GM13977 (cell line): Measurements from ENCODE around the gene NFKBIL1.
A peak's percentile ranks its signal among the peaks of the same experiment; 100 is the strongest.

Source experiments
- DNase-seq: peaks from one replicate; pipeline ENCODE4 v3.0.0; 2012; ENCODE audit warnings: low spot score
- CTCF ChIP-seq: IDR thresholded peaks from 2 replicates; pipeline ENCODE4 v1.5.1; 2012; ENCODE audit warnings: mild to moderate bottlenecking, control low read depth; ENCODE audit not compliant: insufficient read depth; ENCODE audit errors: extremely low read depth, missing control alignments
- in situ Hi-C: fragments of 300-500 bp; cut with MboI; formaldehyde crosslinking; loops from one replicate; pipeline ENCODE4 v1.12.0; 2022; ENCODE audit warnings: low sequenced_read_pairs, low pct_unique_long_range_greater_than_20kb, mixed read lengths, inconsistent platforms; ENCODE audit not compliant: unreplicated experiment

The NFKBIL1 gene

GRCh38 chr6:31573239-31574105 is 26.1 kb downstream of the NFKBIL1 start:
- no peak for TF ChIP-seq CTCF
- in situ Hi-C loops = no loop called here
- no peak for DNase-seq

- no peak for DNase-seq
- in situ Hi-C loops = no loop called here
- TF ChIP-seq CTCF = peak; percentile 45
Observed at GRCh38 chr6:31574106-31575061, 27.0 kb downstream of the NFKBIL1 start.

GRCh38 chr6:31575335-31575901 is 28.0 kb downstream of the NFKBIL1 start, which contains the start of gene TNF:
TSS of gene TNF (plus strand) at chr6:31575565. CDS start at chr6:31575742, 177 bp downstream.
- in situ Hi-C loops = no loop called here
- peak; percentile 5 for TF ChIP-seq CTCF
- DNase-seq = peak; percentile 82

GRCh38 chr6:31575952-31576685 is 28.7 kb downstream of the NFKBIL1 start:
- no peak for DNase-seq
- no peak for TF ChIP-seq CTCF
- in situ Hi-C loops = no loop called here

- in situ Hi-C loops = no loop called here
- DNase-seq = no peak
- TF ChIP-seq CTCF = no peak
Observed at GRCh38 chr6:31576897-31577578, 29.6 kb downstream of the NFKBIL1 start.
